GM23338 (cell line): ENCODE measurements around the gene EIF2B1. TPM values are rescaled to one million over a fixed set of nuclear protein-coding genes. Genes with fewer than 3 reads are reported as not detected.
"Not testable (repeated sequence)": the region's sequence is repeated elsewhere in the genome, so short reads cannot be mapped to it uniquely, and the experiment has no call there.

Experiments used
- ATAC-seq: fragments of 200-7000 bp; cut with Tn5 transposase; 3 replicates; pipeline ENCODE4 v1.9.1; 2020
- DNase-seq: peaks from one replicate; pipeline ENCODE4 v3.0.0-alpha.2; 2015; ENCODE audit warnings: low spot score
- H2AFZ ChIP-seq: fragments of 200-600 bp; sonication (generic); 2 replicates; pipeline ENCODE4 v1.8.0; 2016; ENCODE audit warnings: antibody characterized with exemption, mild to moderate bottlenecking, moderate library complexity
- H3F3A ChIP-seq: fragments of 200-600 bp; sonication (generic); replicated peaks from 2 replicates; pipeline ENCODE4 v1.8.0; 2017; ENCODE audit warnings: antibody characterized with exemption, mixed run types, low read depth
- H3K27ac ChIP-seq: fragments of 200-600 bp; sonication (generic); 2 replicates; pipeline ENCODE4 v1.6.1; 2016; ENCODE audit warnings: low read depth
- H3K27me3 ChIP-seq: fragments of 200-600 bp; sonication (generic); 2 replicates; pipeline ENCODE4 v1.8.0; 2016; ENCODE audit warnings: mild to moderate bottlenecking, mixed run types, moderate library complexity; ENCODE audit not compliant: insufficient read depth
- H3K36me3 ChIP-seq: fragments of 200-600 bp; sonication (generic); 2 replicates; pipeline ENCODE4 v1.8.0; 2016; ENCODE audit warnings: mild to moderate bottlenecking; ENCODE audit not compliant: insufficient read depth
- H3K4me1 ChIP-seq: fragments of 200-600 bp; sonication (generic); 2 replicates; pipeline ENCODE4 v1.8.0; 2016; ENCODE audit warnings: mild to moderate bottlenecking, moderate library complexity; ENCODE audit not compliant: insufficient read depth
- H3K4me2 ChIP-seq: fragments of 200-600 bp; sonication (generic); 2 replicates; pipeline ENCODE4 v1.7.1; 2017; ENCODE audit warnings: mixed run types
- H3K4me3 ChIP-seq: fragments of 200-600 bp; sonication (generic); 2 replicates; pipeline ENCODE4 v1.6.1; 2016; ENCODE audit warnings: mixed run types
- H3K79me2 ChIP-seq: fragments of 200-600 bp; sonication (generic); replicated peaks from 2 replicates; pipeline ENCODE4 v1.8.0; 2017; ENCODE audit warnings: mild to moderate bottlenecking; ENCODE audit not compliant: insufficient read depth
- H3K9me2 ChIP-seq: fragments of 200-600 bp; sonication (generic); 2 replicates; pipeline ENCODE4 v1.8.0; 2017; ENCODE audit not compliant: insufficient read depth
- H4K20me1 ChIP-seq: fragments of 200-600 bp; sonication (generic); replicated peaks from 2 replicates; pipeline ENCODE4 v1.8.0; 2017; ENCODE audit warnings: mild to moderate bottlenecking; ENCODE audit not compliant: insufficient read depth
- H3K27ac Mint-ChIP-seq: 2 replicates; pipeline ENCODE4 v1.8.0; 2020; ENCODE audit warnings: inconsistent platforms, mild to moderate bottlenecking, moderate library complexity, mixed read lengths
- H3K27me3 Mint-ChIP-seq: 3 replicates; pipeline ENCODE4 v1.8.0; 2022; ENCODE audit warnings: low read depth, mild to moderate bottlenecking, moderate library complexity, mixed read lengths, inconsistent platforms; ENCODE audit not compliant: insufficient read depth, poor library complexity
- H3K36me3 Mint-ChIP-seq: 3 replicates; pipeline ENCODE4 v1.8.0; 2021; ENCODE audit warnings: low read depth, mild to moderate bottlenecking, inconsistent platforms, moderate library complexity, mixed read lengths
- H3K4me1 Mint-ChIP-seq: 3 replicates; pipeline ENCODE4 v1.8.0; 2020; ENCODE audit warnings: mild to moderate bottlenecking, inconsistent platforms, mixed read lengths
- H3K4me3 Mint-ChIP-seq: 3 replicates; pipeline ENCODE4 v1.8.0; 2021; ENCODE audit warnings: moderate library complexity, mild to moderate bottlenecking, inconsistent platforms, mixed read lengths
- H3K9me3 Mint-ChIP-seq: 3 replicates; pipeline ENCODE4 v1.8.0; 2020; ENCODE audit warnings: moderate library complexity, mild to moderate bottlenecking, inconsistent platforms, mixed read lengths
- CTCF ChIP-seq, 2 experiments: fragments of 200-600 bp in 1 of 2; sonication (generic) in 1 of 2; conservative IDR thresholded peaks; 2 replicates each; pipeline versions ENCODE4 v1.5.1 to v1.6.1; 2016 to 2017; ENCODE audit warnings: antibody characterized with exemption in 2 of 2, low read depth in 2 of 2, mild to moderate bottlenecking in 2 of 2, moderate library complexity in 1 of 2
- ETS1 ChIP-seq: IDR thresholded peaks from 2 replicates; pipeline ENCODE4 v1.6.1; 2016; ENCODE audit warnings: antibody characterized with exemption
- EZH2 ChIP-seq: fragments of 200-600 bp; sonication (generic); IDR thresholded peaks from one replicate; pipeline ENCODE4 v1.8.0; 2017; ENCODE audit warnings: antibody characterized with exemption, mild to moderate bottlenecking, low read depth; ENCODE audit not compliant: unreplicated experiment
- JUNB ChIP-seq: IDR thresholded peaks from one replicate; pipeline ENCODE4 v1.6.1; 2016; ENCODE audit warnings: antibody characterized with exemption; ENCODE audit not compliant: unreplicated experiment
- NANOG ChIP-seq: IDR thresholded peaks from 2 replicates; pipeline ENCODE4 v1.6.1; 2016; ENCODE audit warnings: antibody characterized with exemption, borderline replicate concordance
- STAT1 ChIP-seq: IDR thresholded peaks from one replicate; pipeline ENCODE4 v1.6.1; 2016; ENCODE audit warnings: antibody characterized with exemption; ENCODE audit not compliant: unreplicated experiment
- ZNF331 ChIP-seq: fragments of 250-450 bp; sonication (Bioruptor Pico); IDR thresholded peaks from 2 replicates; pipeline ENCODE4 v1.5.0; 2020; ENCODE audit warnings: low read depth, mild to moderate bottlenecking, moderate library complexity
- polyA plus RNA-seq: library from polyadenylated mRNA; unstranded; fragments of >200 nt; fragmentation: Nextera tagmentation; extraction: Ambion mirVana; gene quantifications from 2 replicates; pipeline ENCODE4 v1.2.1, GENCODE V29; 2016
- total RNA-seq: library from RNA; depleted of rRNA; stranded (reverse); fragments of >200 nt; shearing (Covaris generic); gene quantifications from 2 replicates; pipeline ENCODE4 v1.2.3, GENCODE V29; 2014
- TF ChIP-seq, protein P1 (sequence below): IDR thresholded peaks from one replicate; pipeline ENCODE4 v1.6.1; 2018; ENCODE audit warnings: antibody characterized with exemption; ENCODE audit not compliant: unreplicated experiment

EIF2B1 gene
- total and polyA plus RNA-seq, 2 experiments from 2014 or later = 33.5 to 117 TPM

DNA sequence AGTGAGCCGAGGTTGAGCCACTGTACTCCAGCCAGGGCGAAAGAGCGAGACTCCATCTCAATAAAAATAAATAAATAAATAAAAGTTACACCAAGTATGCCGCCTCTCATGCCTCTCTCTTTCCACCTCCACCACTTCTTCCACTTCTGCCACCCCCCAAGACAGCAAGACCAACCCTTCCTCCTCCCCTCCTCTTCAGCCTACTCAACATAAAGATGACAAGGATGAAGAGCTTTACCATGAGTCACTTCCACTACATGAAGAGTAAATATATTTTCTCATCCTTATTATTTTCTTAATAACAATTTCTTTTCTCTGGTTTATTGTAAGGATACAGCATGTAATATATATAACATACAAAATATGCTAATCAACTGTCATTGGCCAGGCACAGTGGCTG is 52.7 kb downstream of the EIF2B1 start (continued):
- TF ChIP-seq, protein P1, sequence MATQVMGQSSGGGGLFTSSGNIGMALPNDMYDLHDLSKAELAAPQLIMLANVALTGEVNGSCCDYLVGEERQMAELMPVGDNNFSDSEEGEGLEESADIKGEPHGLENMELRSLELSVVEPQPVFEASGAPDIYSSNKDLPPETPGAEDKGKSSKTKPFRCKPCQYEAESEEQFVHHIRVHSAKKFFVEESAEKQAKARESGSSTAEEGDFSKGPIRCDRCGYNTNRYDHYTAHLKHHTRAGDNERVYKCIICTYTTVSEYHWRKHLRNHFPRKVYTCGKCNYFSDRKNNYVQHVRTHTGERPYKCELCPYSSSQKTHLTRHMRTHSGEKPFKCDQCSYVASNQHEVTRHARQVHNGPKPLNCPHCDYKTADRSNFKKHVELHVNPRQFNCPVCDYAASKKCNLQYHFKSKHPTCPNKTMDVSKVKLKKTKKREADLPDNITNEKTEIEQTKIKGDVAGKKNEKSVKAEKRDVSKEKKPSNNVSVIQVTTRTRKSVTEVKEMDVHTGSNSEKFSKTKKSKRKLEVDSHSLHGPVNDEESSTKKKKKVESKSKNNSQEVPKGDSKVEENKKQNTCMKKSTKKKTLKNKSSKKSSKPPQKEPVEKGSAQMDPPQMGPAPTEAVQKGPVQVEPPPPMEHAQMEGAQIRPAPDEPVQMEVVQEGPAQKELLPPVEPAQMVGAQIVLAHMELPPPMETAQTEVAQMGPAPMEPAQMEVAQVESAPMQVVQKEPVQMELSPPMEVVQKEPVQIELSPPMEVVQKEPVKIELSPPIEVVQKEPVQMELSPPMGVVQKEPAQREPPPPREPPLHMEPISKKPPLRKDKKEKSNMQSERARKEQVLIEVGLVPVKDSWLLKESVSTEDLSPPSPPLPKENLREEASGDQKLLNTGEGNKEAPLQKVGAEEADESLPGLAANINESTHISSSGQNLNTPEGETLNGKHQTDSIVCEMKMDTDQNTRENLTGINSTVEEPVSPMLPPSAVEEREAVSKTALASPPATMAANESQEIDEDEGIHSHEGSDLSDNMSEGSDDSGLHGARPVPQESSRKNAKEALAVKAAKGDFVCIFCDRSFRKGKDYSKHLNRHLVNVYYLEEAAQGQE = no peak
- no peak for TF ChIP-seq ETS1
- no peak for TF ChIP-seq STAT1
- no peak for TF ChIP-seq ZNF331 (CRISPR knock-in tag)
- TF ChIP-seq NANOG = no peak
- TF ChIP-seq CTCF (conservative IDR thresholded peaks at IDR 0.05; ENCODE audit: low read depth in 2 of 2) = no peak
- no peak for TF ChIP-seq EZH2
- no peak for TF ChIP-seq JUNB

DNA sequence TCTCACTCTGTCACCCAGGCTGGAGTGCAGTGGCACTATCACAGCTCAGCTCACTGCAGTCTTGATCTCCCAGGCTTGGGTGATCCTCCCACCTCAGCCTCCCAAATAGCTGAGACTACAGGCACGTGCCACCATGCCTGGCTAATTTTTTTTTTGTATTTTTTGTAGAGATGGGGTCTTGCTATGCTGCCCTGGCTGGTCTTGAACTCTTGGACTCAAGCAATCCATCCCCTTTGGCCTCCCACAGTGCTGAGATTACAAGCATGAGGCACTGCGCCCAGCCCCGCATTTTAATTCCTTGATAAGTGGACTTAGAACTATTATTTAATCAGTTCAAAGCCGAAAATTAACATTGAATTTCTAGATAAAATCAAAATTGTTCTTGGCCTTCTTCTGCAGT is 54.7 kb downstream of the EIF2B1 start:
- H2AFZ ChIP-seq, H3K4me1 Mint-ChIP-seq, H4K20me1 ChIP-seq, H3K27ac ChIP-seq, DNase-seq, H3K36me3 ChIP-seq, H3K27me3 ChIP-seq, H3K4me2 ChIP-seq, H3K36me3 Mint-ChIP-seq, ATAC-seq, H3K27me3 Mint-ChIP-seq, H3K4me3 Mint-ChIP-seq, H3K4me3 ChIP-seq, H3K9me2 ChIP-seq, H3K4me1 ChIP-seq, H3K27ac Mint-ChIP-seq, H3K9me3 Mint-ChIP-seq, H3F3A ChIP-seq: not testable (repeated sequence)
- peaks cover 15% of the 10 kb centered on the region for H3K79me2 ChIP-seq

DNA sequence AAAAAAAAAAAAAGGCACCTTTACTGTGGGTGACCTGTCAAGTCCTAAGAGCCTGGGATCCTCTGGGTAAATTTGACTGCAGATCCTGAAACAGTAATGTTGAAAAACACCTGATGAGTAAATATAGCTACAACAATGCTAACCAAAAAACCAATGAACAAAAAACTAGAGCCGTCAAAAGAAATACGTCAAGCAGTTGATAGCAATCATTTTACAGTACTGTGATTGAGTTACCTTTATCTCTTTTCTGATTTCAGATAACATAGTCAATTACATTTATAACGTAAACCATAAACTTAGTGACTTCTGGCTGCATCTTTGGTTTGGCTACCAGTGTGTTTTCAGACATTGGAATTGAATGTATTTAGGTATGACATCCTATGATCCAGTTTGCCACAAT is 55.2 kb downstream of the EIF2B1 start:
- Mint-ChIP-seq H3K9me3 (peaks cover 4% of the 10 kb centered on the region; the same call in 1 of the 3 replicates), H3K27ac (no peak overlapping the region), H3K36me3 (peaks cover 7% of the 10 kb centered on the region; the same call in 2 of the 3 replicates), H3K4me3 (no peak overlapping the region), H3K27me3 (peaks cover 7% of the 10 kb centered on the region), H3K4me1 (peaks cover 5% of the 10 kb centered on the region)
- Histone ChIP-seq H3K27me3 (no peaks in the 10 kb centered on the region; the same call in 1 of the 2 replicates), H3K79me2 (peaks cover 9% of the 10 kb centered on the region), H3K36me3 (no peaks in the 10 kb centered on the region), H3K4me3 (no peak overlapping the region), H3K4me1 (no peaks in the 10 kb centered on the region; the same call in 1 of the 2 replicates), H2AFZ (no peak overlapping the region), H3K9me2 (no peaks in the 10 kb centered on the region), H4K20me1 (peaks cover 6% of the 10 kb centered on the region; the same call in 1 of the 2 replicates), H3K27ac (no peak overlapping the region), H3F3A (peaks cover 3% of the 10 kb centered on the region; the same call in 1 of the 2 replicates), H3K4me2 (no peak overlapping the region)
- no peak for ATAC-seq
- DNase-seq = no peak
- TF ChIP-seq ETS1 (no peak), STAT1 (no peak)
